Measurements from ENCODE around the gene LCN1. TPM values are rescaled to one million over a fixed set of nuclear protein-coding genes. Genes with fewer than 3 reads are reported as not detected.

LCN1 gene
- total and polyA plus RNA-seq, 2 donors (not counting 3 experiments of a cell fraction or from before 2014, with no cell fraction given) = not detected

- Histone ChIP-seq H3K9me1 (replicated peaks; ENCODE audit: control insufficient read depth, extremely low read depth, insufficient read depth, low read length) (no peaks in the 10 kb centered on the region), H3K4me1 (ENCODE audit: control insufficient read depth, extremely low read depth, insufficient read depth, low read length) (no peaks in the 10 kb centered on the region), H3K9me3 (replicated peaks; ENCODE audit: control insufficient read depth, insufficient read depth, low read length) (no peaks in the 10 kb centered on the region), H3K4me2 (ENCODE audit: insufficient read depth, low read length) (no peak overlapping the region), H2AFZ (ENCODE audit: low read depth, low read length) (no peak overlapping the region), H3K36me3 (ENCODE audit: control insufficient read depth in 2 of 2, extremely low read depth in 1 of 2, insufficient read depth in 2 of 2, low read length in 2 of 2) (no peaks in the 10 kb centered on the region), H3K27ac (ENCODE audit: insufficient read depth, low read depth, low read length) (no peak overlapping the region), H4K20me1 (replicated peaks; ENCODE audit: control insufficient read depth, extremely low read depth, insufficient read depth, low read length) (no peaks in the 10 kb centered on the region), H3K27me3 (ENCODE audit: control insufficient read depth in 2 of 2, insufficient read depth in 2 of 2, low read length in 2 of 2) (no peaks in the 10 kb centered on the region), H3K9ac (replicated peaks; ENCODE audit: extremely low read depth, insufficient read depth, low read length) (no peak overlapping the region), H3K4me3 (replicated peaks in 1 of 3; ENCODE audit: insufficient read depth in 1 of 3, low read depth in 1 of 3, low read length in 3 of 3) (no peak overlapping the region), H3K79me2 (ENCODE audit: control insufficient read depth, insufficient read depth, low read length) (no peaks in the 10 kb centered on the region)
- ChIA-PET POLR2A (no interaction called here), CTCF (no interaction called here)
- no peak for TF ChIP-seq FOS (IDR thresholded peaks at IDR 0.05; ENCODE audit: borderline replicate concordance, insufficient read depth, low read length)
- TF ChIP-seq, protein P1, sequence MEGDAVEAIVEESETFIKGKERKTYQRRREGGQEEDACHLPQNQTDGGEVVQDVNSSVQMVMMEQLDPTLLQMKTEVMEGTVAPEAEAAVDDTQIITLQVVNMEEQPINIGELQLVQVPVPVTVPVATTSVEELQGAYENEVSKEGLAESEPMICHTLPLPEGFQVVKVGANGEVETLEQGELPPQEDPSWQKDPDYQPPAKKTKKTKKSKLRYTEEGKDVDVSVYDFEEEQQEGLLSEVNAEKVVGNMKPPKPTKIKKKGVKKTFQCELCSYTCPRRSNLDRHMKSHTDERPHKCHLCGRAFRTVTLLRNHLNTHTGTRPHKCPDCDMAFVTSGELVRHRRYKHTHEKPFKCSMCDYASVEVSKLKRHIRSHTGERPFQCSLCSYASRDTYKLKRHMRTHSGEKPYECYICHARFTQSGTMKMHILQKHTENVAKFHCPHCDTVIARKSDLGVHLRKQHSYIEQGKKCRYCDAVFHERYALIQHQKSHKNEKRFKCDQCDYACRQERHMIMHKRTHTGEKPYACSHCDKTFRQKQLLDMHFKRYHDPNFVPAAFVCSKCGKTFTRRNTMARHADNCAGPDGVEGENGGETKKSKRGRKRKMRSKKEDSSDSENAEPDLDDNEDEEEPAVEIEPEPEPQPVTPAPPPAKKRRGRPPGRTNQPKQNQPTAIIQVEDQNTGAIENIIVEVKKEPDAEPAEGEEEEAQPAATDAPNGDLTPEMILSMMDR (IDR thresholded peaks at IDR 0.05; ENCODE audit: extremely low read depth in 1 of 2, insufficient read depth in 1 of 2, low read depth in 1 of 2, low read length in 2 of 2) = no peak
- TF ChIP-seq MYC (IDR thresholded peaks at IDR 0.05; ENCODE audit: low read depth, low read length) = no peak
- no peak for TF ChIP-seq GATA2 (IDR thresholded peaks at IDR 0.05; ENCODE audit: insufficient read depth, insufficient read length, low read depth, low read length)
- BruUV-seq (replicated peaks) = no TSS peak
- no peak for FAIRE-seq
- no peak for DNase-seq (ENCODE audit: low read depth, low spot score)
- intact Hi-C loops (cut with micrococcal nuclease) = no loop called here
- dilution Hi-C loops (cut with MboI; ENCODE audit: extremely low pct_ligation_motif_present, low sequenced_read_pairs) = no loop called here
Measured at GRCh38 chr9:135563039-135563476, 41.8 kb downstream of the LCN1 start.

DNA sequence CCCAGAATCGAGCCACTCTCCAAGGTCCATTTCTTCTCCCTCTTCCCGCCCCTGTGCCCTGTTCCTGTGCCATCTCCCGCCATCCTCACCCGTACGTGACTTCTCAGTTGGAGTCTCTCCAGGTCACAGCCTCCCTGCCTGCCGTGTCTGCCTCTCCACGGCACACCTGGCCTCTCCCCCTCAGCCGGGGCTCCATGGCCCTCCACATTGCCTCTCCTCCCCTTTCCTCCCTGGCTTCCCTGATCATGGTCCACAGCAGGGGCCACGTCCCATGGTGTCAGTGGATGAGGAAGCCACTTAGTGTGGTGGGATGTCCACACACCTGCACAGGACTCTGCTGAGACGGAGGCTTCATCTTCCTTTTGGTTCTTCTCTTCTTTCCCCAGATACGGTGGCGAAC lies 42.6 kb downstream of the LCN1 start:
- BruUV-seq (replicated peaks) = no TSS peak

More for the DNA sequence above, 42.6 kb downstream of the LCN1 start:
- Histone ChIP-seq H3K4me1 (ENCODE audit: control insufficient read depth, extremely low read depth, insufficient read depth, low read length) (no peaks in the 10 kb centered on the region), H4K20me1 (replicated peaks; ENCODE audit: control insufficient read depth, extremely low read depth, insufficient read depth, low read length) (no peaks in the 10 kb centered on the region), H2AFZ (ENCODE audit: low read depth, low read length) (no peak overlapping the region), H3K9me1 (replicated peaks; ENCODE audit: control insufficient read depth, extremely low read depth, insufficient read depth, low read length) (no peaks in the 10 kb centered on the region), H3K27me3 (ENCODE audit: control insufficient read depth in 2 of 2, insufficient read depth in 2 of 2, low read length in 2 of 2) (no peaks in the 10 kb centered on the region), H3K9ac (replicated peaks; ENCODE audit: extremely low read depth, insufficient read depth, low read length) (no peak overlapping the region), H3K9me3 (replicated peaks; ENCODE audit: control insufficient read depth, insufficient read depth, low read length) (no peaks in the 10 kb centered on the region), H3K4me2 (ENCODE audit: insufficient read depth, low read length) (no peak overlapping the region), H3K27ac (ENCODE audit: insufficient read depth, low read depth, low read length) (no peak overlapping the region), H3K36me3 (ENCODE audit: control insufficient read depth in 2 of 2, extremely low read depth in 1 of 2, insufficient read depth in 2 of 2, low read length in 2 of 2) (no peaks in the 10 kb centered on the region), H3K79me2 (ENCODE audit: control insufficient read depth, insufficient read depth, low read length) (no peaks in the 10 kb centered on the region), H3K4me3 (replicated peaks in 1 of 3; ENCODE audit: insufficient read depth in 1 of 3, low read depth in 1 of 3, low read length in 3 of 3) (no peak overlapping the region)
- ChIA-PET POLR2A (no interaction called here), CTCF (no interaction called here)
- DNase-seq (ENCODE audit: low read depth, low spot score) = no peak
- TF ChIP-seq POLR2A (IDR thresholded peaks at IDR 0.05; ENCODE audit: low read depth, low read length) (no peak), EZH2 (IDR thresholded peaks at IDR 0.05; ENCODE audit: borderline replicate concordance, low read depth, low read length, severe bottlenecking) (no peak), MYC (IDR thresholded peaks at IDR 0.05; ENCODE audit: low read depth, low read length) (no peak), GATA2 (IDR thresholded peaks at IDR 0.05; ENCODE audit: insufficient read depth, insufficient read length, low read depth, low read length) (no peak), JUN (IDR thresholded peaks at IDR 0.05; ENCODE audit: borderline replicate concordance, insufficient read depth, insufficient read length, low read depth) (no peak), POLR2AphosphoS5 (IDR thresholded peaks at IDR 0.05; ENCODE audit: insufficient read depth, low read depth, low read length) (no peak), MAX (IDR thresholded peaks at IDR 0.05; ENCODE audit: insufficient read depth, insufficient read length) (no peak), FOS (IDR thresholded peaks at IDR 0.05; ENCODE audit: borderline replicate concordance, insufficient read depth, low read length) (no peak)
- TF ChIP-seq, protein P1 (IDR thresholded peaks at IDR 0.05; ENCODE audit: extremely low read depth in 1 of 2, insufficient read depth in 1 of 2, low read depth in 1 of 2, low read length in 2 of 2) = no peak
- dilution Hi-C loops (cut with MboI; ENCODE audit: extremely low pct_ligation_motif_present, low sequenced_read_pairs) = no loop called here
- intact Hi-C loops (cut with micrococcal nuclease) = no loop called here
- FAIRE-seq = no peak
